ENCODE data around the gene METAP1.
"Not testable (repeated sequence)": the region's sequence is repeated elsewhere in the genome, so short reads cannot be mapped to it uniquely, and the experiment has no call there.

The METAP1 gene

GRCh38 chr4:98995183-98996055, at the start of gene METAP1:
Gene METAP1, plus strand, starts transcription at chr4:98995721. Its CDS starts 33 bp downstream, at chr4:98995754.
- DNase-seq = peak; percentile 93

DNA sequence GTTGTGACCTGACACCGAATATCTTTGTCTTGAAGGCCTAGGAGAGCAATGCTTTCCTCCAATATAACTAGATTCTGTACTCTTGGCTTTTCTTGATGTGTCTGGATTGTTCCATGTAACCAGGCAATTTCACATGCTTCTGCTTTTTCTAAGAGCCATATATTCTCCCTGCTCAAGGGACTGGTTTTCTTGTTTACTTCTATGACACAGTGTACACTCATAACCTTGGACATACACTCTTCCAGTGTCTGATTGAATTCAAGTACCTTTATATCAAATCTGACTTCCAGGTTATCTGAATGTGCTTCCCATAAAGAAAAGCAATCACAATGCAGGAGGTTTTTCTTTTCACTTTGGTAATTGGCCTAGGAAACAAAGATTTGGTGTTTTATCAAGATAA, 49.2 kb upstream of the METAP1 start:
- no peak for DNase-seq

DNA sequence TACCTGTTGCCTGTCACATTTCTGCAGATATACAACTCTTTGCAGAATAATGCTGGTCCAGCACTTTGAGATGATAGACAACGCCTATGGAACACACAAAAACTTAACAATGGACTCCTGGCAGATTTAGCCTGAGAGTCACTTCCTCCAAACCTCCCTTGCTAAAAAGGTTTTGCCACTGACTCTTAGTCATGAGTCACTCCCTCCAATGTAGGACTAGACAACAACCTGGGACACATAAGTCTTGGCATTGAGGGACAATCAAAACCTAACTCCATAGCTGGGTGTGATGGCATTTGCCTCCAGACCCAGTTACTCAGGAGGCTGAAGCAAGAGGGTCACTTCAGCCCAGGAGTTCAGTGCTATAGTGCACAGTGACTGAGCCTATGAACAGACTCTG, 44.6 kb upstream of the METAP1 start:
- DNase-seq = no peak

GRCh38 chr4:98951710-98952109, 43.8 kb upstream of the METAP1 start:
- no peak for DNase-seq

GRCh38 chr4:98955229-98955628, 40.3 kb upstream of the METAP1 start:
- DNase-seq = no peak

DNA sequence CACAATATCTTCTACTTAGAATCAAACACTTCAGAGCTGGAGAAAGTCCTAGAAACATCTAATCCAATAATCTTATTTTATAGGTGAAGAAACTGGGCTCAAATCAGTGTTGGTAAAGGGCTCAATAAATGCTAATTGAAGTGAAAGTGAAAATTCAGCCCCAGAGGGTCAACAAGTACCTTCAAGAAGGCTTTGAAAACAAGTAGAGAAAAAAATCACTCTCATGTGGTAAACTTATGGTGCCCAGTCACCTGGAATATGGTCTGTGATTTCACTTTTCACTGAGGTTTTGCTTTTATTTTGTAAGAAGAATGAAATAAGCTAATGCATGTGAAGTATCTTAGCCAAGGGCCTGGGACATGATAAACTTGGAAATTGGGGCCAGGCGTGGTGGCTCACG, 37.5 kb upstream of the METAP1 start:
- DNase-seq = no peak

DNA sequence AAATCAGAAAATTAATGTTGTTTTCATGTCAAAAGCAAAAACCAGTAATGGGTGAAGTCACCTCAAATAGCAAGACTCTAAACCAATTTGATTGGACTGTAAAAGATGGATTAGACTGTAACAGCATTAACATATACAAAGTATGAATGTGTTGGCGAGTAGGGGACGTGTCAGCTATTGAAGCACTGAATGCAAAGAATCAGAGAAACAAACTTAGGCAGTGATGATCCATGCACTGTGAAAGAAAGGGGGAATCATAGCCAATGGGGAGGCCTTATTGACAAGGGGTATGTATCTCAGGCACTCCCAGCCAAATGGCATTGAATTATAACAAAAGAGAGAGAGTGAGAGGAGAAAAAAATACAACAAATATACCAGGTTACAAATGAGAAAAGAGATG, 36.1 kb upstream of the METAP1 start:
- no peak for DNase-seq

DNA sequence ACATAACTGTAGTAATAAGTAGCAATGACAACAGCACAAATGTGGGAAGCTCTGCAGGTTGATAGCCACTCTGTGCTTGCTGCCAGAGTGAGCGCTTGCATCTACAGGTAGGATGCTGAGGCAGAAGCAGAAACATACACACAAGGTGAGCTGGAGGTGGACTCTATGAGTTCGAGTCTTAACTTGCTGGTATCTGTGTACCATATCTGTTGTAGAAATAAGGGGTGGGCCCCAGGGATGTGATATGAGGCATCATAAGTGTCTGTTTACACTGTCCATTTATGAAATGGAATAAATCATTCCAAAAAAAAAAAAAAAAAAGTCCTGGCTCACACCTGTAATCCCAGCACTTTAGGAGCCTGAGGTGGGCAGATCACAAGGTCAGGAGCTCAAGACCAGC, 33.8 kb upstream of the METAP1 start:
- DNase-seq = no peak

DNA sequence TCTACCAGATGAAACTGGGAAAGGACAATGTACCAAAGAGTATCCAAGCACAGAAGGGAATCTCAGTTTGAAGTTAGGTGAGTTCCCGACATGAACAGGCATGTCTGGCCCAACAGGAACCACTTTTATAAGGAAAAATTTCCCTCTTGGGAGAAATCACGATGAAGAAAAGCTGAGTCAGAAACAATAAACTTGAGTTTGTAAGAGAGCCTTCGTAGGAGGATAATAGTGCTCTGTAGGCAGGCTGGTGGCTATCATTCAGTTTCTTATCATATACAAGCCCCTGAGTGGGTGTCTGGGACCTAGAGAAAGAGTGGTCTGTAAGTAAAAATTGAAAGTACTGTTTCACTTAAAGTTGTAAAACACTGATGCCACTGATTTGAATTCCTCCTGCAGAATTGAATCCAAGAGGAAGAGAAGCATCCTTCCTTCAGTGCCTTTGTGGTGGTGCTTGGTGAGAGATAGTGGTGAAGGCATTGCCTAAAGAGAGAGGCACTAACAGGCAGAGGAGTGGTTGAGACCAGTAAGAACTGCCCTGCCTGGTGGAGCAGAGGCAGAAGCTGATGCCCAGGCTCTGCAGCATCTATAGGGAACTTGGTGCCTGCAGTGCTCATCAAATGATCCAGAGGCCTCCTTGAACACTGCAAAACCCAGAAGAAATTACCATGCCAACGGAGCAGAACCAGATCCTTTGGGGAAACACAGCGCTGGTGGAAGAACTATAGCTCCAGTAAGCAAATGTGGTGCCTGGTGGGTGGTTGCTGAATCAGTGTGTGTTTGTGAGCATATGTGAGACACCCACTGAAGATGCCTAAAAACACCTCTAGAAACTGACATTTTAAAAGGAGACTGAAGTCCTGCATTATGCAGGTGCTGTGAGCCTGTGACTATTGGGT, 31.7 kb upstream of the METAP1 start:
- no peak for DNase-seq

DNA sequence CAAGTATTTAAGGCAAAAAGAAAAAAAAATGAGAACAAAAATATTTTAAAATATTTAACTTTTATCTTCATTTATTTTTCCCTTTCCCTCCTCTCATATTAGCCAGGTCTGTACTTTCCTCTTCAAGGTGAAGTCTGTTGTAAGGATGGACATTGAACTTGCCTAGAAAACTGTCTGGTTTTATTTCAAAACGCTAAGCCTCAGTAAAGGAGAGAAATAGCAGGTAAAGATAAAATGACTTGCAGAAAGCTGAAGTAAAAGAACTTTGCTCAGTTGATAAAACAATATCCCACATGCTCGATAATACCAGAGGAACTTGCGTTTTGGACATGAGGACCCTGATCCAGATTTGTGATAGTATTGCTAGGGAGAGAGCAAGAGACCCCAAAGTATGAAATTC, 28.6 kb upstream of the METAP1 start:
- DNase-seq = no peak

- DNase-seq = no peak
These were observed 27.7 kb upstream of the METAP1 start for GRCh38 chr4:98967786-98968329.

GRCh38 chr4:98969878-98970785, 25.4 kb upstream of the METAP1 start:
- no peak for DNase-seq

DNA sequence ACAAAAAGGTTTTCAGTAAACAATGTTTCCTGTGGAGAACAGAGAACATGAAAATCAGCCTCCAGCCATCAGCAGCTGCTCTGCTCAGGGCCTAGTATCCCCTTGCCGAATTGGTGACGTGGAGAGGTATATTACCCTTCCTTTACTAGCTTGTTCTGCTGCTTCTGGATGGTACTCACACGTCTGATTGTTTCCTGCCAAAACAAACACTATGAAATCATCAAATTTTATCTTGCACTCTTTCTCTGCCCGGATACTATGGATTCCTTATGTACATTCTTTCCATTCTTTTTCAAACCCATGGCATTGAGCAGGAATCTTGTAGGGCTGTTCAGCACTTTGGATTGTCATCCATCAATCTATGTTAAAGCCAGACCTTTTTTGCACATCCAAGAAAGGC, 18.8 kb upstream of the METAP1 start:
- no peak for DNase-seq

DNA sequence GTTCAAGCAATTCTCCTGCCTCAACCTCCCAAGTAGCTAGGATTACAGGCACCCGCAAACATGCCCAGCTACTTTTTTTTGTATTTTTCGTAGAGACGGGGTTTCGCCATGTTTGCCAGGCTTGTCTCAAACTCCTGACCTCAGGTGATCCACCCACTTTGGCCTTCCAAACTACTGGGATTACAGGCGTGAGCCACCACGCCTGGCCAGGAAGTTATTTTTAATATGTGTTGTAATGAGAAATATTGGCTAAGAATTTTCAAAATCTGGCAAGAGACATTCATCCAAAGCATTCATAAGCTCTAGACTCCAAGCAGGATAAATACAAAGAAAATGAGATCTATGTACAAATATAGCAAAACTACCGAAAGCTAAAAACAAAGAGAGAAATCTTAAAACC, 18.0 kb upstream of the METAP1 start:
- no peak for DNase-seq

DNA sequence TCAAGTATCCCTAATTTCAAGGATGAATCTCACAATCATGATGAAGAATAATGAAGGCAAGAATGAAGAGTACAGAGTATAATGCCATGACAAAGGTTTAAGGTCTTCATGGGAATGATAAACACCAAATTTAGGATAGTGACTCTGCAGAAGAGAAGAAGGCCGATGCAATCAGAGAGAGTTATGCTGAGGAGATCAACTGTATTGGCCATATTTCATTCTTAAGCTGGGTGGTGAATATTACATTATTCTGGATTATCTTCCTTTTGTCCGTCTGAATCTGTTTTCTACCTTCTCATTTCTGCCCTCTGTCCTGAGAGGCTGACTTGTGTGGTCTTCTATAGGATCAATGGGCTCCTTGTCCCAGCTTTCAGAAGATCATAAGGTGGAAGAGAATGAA, 7.8 kb upstream of the METAP1 start:
- no peak for DNase-seq

GRCh38 chr4:98992835-98993234, 2.7 kb upstream of the METAP1 start:
- not testable (repeated sequence) for DNase-seq

GRCh38 chr4:98993419-98994071, 2.0 kb upstream of the METAP1 start:
- no peak for DNase-seq

GRCh38 chr4:98994474-98995182, 893 bp upstream of the METAP1 start:
- no peak for DNase-seq

GRCh38 chr4:98996056-98996764, 689 bp downstream of the METAP1 start:
- DNase-seq = peak; percentile 54

DNA sequence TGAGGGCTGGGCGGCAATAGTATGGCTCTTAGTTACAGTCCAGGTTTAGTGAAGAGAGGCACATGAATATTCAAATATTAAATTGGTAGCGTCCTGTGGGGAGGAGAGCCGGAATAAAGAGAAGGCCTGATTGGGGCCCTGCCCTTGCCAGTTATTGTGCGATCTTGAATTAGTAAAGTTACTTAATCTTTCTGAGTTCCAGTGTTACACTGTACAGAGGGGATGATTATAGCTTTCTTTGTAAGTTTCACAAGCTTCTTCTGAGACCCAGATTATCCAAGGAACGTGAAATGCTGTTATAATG, 1.2 kb downstream of the METAP1 start:
- peak; percentile 47 for DNase-seq

DNA sequence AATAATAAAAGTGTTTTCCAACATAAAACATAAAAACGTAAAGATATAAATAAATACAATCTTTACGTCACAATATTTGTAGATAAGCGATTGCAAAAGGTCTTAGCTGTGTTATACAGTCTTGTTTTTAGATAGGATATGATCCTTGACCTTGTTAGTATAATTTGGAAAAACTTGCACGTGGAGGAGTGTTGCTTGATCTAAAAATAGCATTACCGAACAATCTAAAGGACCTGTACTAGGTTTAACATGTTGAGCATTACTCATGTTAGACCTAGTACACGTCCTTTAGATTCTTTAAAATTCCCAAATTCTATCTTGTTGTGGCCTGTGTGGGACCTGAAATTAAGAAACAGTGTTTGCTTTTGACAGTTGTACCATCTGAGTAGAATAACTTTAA, 1.6 kb downstream of the METAP1 start:
- DNase-seq = no peak
